Suppressor macrophage treated with lipopolysaccharide for 4 hours (primary cell): Measurements from ENCODE around the gene NPM1.

Source experiments
- DNase-seq: peaks from one replicate; pipeline ENCODE4 v3.0.0-alpha.2; 2020

Gene NPM1

DNA sequence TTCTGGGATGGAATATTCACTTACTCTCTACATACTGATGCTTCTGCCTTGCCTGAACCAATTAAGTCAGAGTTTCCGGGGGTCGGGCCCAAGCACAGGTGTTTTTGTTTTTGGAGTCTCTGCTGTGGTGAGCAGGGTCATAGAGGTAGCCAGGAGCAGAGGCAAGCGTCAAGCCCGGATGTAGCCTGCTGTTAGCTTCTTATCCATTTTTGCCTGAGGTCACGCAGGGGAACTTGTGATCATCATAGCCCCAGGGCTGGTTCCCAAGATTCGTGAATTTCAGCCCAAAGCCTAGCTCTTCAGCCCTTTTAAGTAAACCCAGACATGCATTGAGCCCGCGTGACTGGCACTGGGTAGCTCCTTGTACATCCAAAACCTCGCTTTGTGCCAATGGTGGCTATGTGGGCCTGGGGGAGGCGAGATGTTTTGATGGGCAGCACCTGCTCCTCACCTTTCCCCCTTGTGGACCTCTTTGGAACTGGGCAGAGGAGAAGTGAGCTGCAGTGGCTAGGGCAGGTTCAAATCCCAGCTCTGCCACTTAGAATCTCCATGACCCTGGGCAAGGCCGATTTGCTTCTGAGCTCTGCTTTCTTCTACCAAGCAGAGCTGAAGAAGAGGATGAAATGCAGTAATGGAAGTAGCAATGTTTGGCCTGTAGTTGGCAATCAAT lies 65.5 kb downstream of the NPM1 start:
- no peak for DNase-seq

DNA sequence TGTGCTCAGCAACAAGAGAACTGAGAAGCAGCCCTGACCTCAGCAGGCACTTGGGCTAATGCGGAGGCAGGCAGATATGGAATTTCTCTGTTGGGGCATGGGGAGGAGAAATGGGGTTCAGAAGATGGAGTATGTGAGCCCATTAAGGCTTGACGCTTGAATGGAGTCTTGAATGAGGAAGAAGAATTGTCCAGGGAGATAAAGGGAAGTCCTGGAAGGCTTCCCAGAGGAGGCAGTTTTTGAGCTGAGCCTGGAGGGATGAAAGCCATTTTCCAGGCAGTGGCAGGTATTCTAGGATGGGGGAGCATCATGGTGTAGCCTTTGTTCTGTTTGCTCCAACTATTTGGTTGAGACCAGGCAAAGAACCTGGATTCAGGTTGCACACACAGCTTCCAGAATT lies 66.3 kb downstream of the NPM1 start:
- DNase-seq, result no peak

DNA sequence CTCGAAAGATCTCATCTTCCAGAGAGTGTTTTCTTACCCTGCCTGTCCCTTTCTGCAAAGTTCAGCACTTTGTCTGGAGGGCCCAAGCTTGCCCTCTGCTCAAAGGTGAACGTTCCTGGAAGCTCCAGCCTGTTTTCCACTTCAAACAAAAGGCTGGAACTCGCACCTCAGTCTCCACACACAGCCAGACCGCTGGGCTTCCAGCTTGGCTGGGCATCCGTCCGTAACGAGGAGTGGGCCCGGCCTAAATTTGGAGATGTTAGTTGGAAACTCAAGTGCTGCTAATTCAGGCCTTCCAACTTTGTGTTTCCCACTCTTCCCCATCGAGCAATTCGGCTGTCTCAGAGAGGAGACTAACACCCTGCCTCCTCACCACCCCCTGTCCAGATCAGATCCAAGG lies 66.9 kb downstream of the NPM1 start:
- no peak for DNase-seq

DNA sequence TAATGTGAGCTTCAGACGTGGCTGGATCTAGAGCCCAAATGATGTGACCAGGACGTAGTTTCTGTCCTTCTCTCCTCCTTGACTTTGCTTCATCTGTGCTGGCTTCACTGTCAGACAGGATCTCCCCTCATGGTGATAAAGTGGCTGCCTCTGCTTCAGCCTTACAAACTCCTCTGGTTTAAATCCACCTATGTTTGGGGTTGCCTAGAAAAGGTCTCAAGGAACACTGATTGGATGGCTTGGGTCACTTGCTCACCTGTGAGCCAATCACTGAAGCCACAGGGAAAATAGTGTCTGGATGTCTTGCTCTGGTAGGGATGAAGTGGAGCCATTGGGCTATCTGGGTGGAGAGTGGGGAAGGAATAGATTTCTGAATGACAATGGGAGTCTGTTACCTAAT lies 67.9 kb downstream of the NPM1 start:
- no peak for DNase-seq

DNA sequence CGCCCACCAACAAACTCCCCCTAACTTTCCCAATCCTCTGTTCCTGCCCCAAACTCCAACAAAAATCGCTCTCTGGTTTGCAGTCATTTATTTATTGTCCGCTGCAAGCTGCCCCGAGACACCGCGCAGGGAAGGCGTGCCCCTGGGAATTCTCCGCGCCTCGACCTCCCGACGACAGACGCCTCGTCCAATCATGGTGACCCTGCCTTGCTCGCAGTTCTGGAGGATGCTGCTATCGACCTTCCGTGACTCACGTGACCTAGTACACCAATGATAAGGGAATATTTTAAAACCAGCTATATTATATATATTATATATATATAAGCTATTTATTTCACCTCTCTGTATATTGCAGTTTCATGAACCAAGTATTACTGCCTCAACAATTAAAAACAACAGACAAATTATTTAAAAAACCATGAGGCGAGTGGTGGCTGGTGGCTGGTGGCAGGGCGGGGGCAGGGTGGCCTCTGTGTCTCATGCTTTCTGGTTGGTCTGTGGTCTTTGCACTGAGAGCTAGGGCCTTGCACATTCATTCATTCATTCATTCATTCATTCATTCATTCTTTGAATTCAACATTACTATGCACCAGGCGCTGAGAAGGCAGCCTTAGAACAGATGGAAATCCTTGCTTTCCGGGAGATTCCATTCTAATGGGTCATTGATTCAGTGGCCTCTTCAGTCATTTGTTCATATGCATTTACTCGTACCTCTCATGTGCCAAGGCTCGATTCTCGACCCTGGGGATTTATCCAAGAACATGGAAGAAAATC lies 69.7 kb downstream of the NPM1 start:
- DNase-seq, result no peak

DNA sequence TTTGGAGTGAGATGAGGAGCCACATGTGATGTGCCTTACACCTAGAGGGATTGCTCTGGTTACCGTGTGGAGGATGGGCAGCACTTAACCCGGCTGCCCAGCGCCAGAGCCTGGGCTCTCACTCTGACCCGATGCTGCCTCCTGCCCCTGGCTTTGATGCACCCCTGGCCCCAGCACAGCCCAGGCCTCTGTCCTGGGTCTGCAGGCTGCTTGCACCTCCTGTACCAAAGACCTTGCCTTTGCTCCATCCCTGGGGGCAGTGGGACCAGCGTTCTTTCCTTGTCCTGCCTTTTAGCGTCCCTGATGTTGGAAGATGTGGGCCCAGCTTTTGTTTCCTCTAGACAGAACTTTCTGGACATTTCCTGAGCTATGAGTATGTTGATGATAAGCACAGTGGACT lies 72.2 kb downstream of the NPM1 start:
- DNase-seq, result no peak
